ENCODE results near the gene TPR.

DNA sequence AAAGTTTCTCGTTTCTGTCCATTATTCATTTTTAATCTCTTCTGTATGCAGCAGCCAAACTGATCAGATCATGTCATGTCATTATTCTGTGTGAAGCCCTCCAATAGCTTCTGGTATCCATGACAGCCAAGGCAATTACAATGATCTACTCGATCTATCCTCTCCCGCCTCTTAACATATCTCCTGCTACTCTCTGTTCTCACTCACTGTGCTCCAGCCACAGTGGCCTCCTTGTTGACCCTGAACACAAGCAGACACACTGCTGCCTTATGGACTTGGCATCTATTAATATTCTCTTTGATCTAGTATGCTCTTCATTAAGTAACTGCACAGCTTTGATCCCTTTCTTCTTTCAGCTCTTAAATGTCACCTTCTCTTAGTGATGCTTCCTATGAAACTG lies 59.5 kb downstream of the TPR start:
- no peak for TF ChIP-seq SUZ12 (IDR thresholded peaks at IDR 0.05; ENCODE audit: extremely low read depth, insufficient read depth, insufficient read length)
- TF ChIP-seq ZNF274 (IDR thresholded peaks at IDR 0.05; ENCODE audit: low read depth, low read length) = no peak
- no peak for TF ChIP-seq YY1 (IDR thresholded peaks at IDR 0.05; ENCODE audit: insufficient read depth, insufficient read length)
